ENCODE measurements around the gene PLPPR1.

DNA sequence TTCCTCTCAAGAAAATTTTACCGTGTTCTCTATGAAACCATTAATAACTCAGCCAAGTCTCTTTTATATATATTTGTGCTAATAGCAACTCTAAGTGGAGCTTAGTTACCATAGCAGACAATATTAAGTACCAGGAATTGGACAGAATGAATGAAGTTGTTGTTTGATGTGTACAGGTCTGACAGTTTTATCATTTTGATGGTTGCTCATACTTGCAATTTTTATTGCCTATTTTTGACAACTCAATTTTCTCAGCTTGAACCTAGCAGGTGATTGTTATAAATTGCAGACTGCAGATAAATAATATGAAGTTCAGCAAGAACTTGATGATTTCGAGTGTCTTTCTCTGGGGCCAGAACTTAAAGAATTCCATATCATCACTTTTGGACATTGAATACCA, 163.2 kb downstream of the PLPPR1 start:
- TF ChIP-seq, protein P1, sequence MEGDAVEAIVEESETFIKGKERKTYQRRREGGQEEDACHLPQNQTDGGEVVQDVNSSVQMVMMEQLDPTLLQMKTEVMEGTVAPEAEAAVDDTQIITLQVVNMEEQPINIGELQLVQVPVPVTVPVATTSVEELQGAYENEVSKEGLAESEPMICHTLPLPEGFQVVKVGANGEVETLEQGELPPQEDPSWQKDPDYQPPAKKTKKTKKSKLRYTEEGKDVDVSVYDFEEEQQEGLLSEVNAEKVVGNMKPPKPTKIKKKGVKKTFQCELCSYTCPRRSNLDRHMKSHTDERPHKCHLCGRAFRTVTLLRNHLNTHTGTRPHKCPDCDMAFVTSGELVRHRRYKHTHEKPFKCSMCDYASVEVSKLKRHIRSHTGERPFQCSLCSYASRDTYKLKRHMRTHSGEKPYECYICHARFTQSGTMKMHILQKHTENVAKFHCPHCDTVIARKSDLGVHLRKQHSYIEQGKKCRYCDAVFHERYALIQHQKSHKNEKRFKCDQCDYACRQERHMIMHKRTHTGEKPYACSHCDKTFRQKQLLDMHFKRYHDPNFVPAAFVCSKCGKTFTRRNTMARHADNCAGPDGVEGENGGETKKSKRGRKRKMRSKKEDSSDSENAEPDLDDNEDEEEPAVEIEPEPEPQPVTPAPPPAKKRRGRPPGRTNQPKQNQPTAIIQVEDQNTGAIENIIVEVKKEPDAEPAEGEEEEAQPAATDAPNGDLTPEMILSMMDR (IDR thresholded peaks at IDR 0.05): no peak
- TF ChIP-seq POLR2A (IDR thresholded peaks at IDR 0.05): no peak
